ENCODE results near the gene CACTIN. TPM values are rescaled to one million over a fixed set of nuclear protein-coding genes. Genes with fewer than 3 reads are reported as not detected.

Gene CACTIN
- total and polyA plus RNA-seq, 2 of the 4 experiments (the other 2 are of a cell fraction) = 10.8 to 19.5 TPM

- Histone ChIP-seq H3K56ac (ENCODE audit: extremely low read depth, insufficient read depth, low read length) (no peak overlapping the region), H3K4ac (ENCODE audit: low read depth, low read length) (no peak overlapping the region), H3K4me3 (ENCODE audit: insufficient read depth, low read depth, low read length) (no peak overlapping the region), H2AK9ac (replicated peaks; ENCODE audit: low read depth, low read length, poor library complexity) (no peak overlapping the region), H3K9ac (ENCODE audit: low read depth, low read length) (no peak overlapping the region), H2BK5ac (ENCODE audit: low read depth, low read length, poor library complexity, severe bottlenecking) (no peak overlapping the region), H3K4me1 (ENCODE audit: control insufficient read depth, insufficient read depth, low read length) (peaks cover 11% of the 10 kb centered on the region), H3K36me3 (ENCODE audit: control insufficient read depth, insufficient read depth, low read length) (peaks cover 2% of the 10 kb centered on the region; the same call in 1 of the 2 replicates), H3K9me3 (ENCODE audit: control insufficient read depth, insufficient read depth, low read length) (no peaks in the 10 kb centered on the region), H3K4me2 (ENCODE audit: low read depth, low read length) (no peak overlapping the region), H4K91ac (ENCODE audit: insufficient read depth, low read depth, low read length) (no peak overlapping the region), H2BK120ac (ENCODE audit: low read depth, low read length) (no peak overlapping the region), H3K18ac (ENCODE audit: low read depth, low read length) (no peak overlapping the region), H2BK20ac (ENCODE audit: low read depth, low read length) (no peak overlapping the region), H4K5ac (ENCODE audit: low read depth, low read length) (no peak overlapping the region), H2BK15ac (ENCODE audit: low read depth, low read length) (no peak overlapping the region), H4K20me1 (ENCODE audit: insufficient read depth, low read length) (no peaks in the 10 kb centered on the region), H3K14ac (replicated peaks; ENCODE audit: low read depth, low read length) (no peak overlapping the region), H2AK5ac (ENCODE audit: low read depth, low read length) (no peak overlapping the region), H3K27ac (ENCODE audit: insufficient read depth, low read length) (no peak overlapping the region), H3K9me1 (ENCODE audit: insufficient read depth, low read length) (0 out of 2 replicates have a peak, but pooled peaks cover 6% of the 10 kb centered on the region), H3K23ac (ENCODE audit: low read depth, low read length) (no peak overlapping the region), H4K8ac (ENCODE audit: low read depth in 2 of 2, low read length in 2 of 2) (no peak overlapping the region), H3K27me3 (ENCODE audit: control insufficient read depth, insufficient read depth, low read length) (no peaks in the 10 kb centered on the region), H3K79me1 (ENCODE audit: low read depth in 1 of 2, low read length in 2 of 2) (peaks cover 7 to 17% of the 10 kb centered on the region in 2 experiments), H2AFZ (replicated peaks; ENCODE audit: low read length, poor library complexity) (no peak overlapping the region)
- ATAC-seq (ENCODE audit: low read depth) (no peak), DNase-seq (no peak)
- BruUV-seq (replicated peaks) = no TSS peak
- ChIA-PET CTCF (no interaction called here), POLR2A (ENCODE audit: unreplicated experiment) (no interaction called here)
- in situ Hi-C loops (cut with MboI; ENCODE audit: low sequenced_read_pairs) (loop anchor here (25.0 kb wide), 1 partner anchor 292 kb away; no protein-coding TSS in a partner anchor), intact Hi-C loops (cut with micrococcal nuclease) (no loop called here), dilution Hi-C loops (cut with HindIII; ENCODE audit: low sequenced_read_pairs, unreplicated experiment) (no loop called here)
- WGBS, 2 experiments (ENCODE audit: extremely low coverage in 2 of 2, insufficient read length in 1 of 2) = 91% methylated on average over 11 of the region's 27 CpGs; no CpG with 5 or more reads in 1 of the 2 experiments
- no peak for TF ChIP-seq RCOR1 (IDR thresholded peaks at IDR 0.05; ENCODE audit: insufficient replicate concordance, low read length)
- TF ChIP-seq, protein P1, sequence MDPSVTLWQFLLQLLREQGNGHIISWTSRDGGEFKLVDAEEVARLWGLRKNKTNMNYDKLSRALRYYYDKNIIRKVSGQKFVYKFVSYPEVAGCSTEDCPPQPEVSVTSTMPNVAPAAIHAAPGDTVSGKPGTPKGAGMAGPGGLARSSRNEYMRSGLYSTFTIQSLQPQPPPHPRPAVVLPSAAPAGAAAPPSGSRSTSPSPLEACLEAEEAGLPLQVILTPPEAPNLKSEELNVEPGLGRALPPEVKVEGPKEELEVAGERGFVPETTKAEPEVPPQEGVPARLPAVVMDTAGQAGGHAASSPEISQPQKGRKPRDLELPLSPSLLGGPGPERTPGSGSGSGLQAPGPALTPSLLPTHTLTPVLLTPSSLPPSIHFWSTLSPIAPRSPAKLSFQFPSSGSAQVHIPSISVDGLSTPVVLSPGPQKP (IDR thresholded peaks at IDR 0.05; ENCODE audit: borderline replicate concordance, low read depth, low read length) = no peak
- TF ChIP-seq MAZ (IDR thresholded peaks at IDR 0.05; ENCODE audit: borderline replicate concordance, low read depth, low read length) = no peak
- no peak for TF ChIP-seq MXI1 (IDR thresholded peaks at IDR 0.05; ENCODE audit: borderline replicate concordance, low read depth, low read length)
- no peak for TF ChIP-seq FOS (IDR thresholded peaks at IDR 0.05; ENCODE audit: low read depth, low read length)
- TF ChIP-seq CHD1 (IDR thresholded peaks at IDR 0.05; ENCODE audit: low read depth, low read length) = no peak
- no peak for TF ChIP-seq SMC3 (IDR thresholded peaks at IDR 0.05; ENCODE audit: low read depth, low read length)
- TF ChIP-seq NFE2L2 (IDR thresholded peaks at IDR 0.05; ENCODE audit: low read depth, low read length) = no peak
- TF ChIP-seq MAFK (IDR thresholded peaks at IDR 0.05; ENCODE audit: low read depth, low read length) = no peak
- TF ChIP-seq POLR2A (IDR thresholded peaks at IDR 0.05; ENCODE audit: low read depth, low read length) = no peak
- TF ChIP-seq, protein P2, sequence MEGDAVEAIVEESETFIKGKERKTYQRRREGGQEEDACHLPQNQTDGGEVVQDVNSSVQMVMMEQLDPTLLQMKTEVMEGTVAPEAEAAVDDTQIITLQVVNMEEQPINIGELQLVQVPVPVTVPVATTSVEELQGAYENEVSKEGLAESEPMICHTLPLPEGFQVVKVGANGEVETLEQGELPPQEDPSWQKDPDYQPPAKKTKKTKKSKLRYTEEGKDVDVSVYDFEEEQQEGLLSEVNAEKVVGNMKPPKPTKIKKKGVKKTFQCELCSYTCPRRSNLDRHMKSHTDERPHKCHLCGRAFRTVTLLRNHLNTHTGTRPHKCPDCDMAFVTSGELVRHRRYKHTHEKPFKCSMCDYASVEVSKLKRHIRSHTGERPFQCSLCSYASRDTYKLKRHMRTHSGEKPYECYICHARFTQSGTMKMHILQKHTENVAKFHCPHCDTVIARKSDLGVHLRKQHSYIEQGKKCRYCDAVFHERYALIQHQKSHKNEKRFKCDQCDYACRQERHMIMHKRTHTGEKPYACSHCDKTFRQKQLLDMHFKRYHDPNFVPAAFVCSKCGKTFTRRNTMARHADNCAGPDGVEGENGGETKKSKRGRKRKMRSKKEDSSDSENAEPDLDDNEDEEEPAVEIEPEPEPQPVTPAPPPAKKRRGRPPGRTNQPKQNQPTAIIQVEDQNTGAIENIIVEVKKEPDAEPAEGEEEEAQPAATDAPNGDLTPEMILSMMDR (conservative IDR thresholded peaks at IDR 0.05; ENCODE audit: low read depth, low read length) = no peak
- no peak for TF ChIP-seq RFX5 (IDR thresholded peaks at IDR 0.05; ENCODE audit: low read depth, low read length)
- TF ChIP-seq RAD21 (IDR thresholded peaks at IDR 0.05; ENCODE audit: low read length) = no peak
- no peak for TF ChIP-seq CEBPB (IDR thresholded peaks at IDR 0.05; ENCODE audit: low read depth, low read length)
- TF ChIP-seq, protein P3, sequence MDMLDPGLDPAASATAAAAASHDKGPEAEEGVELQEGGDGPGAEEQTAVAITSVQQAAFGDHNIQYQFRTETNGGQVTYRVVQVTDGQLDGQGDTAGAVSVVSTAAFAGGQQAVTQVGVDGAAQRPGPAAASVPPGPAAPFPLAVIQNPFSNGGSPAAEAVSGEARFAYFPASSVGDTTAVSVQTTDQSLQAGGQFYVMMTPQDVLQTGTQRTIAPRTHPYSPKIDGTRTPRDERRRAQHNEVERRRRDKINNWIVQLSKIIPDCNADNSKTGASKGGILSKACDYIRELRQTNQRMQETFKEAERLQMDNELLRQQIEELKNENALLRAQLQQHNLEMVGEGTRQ (IDR thresholded peaks at IDR 0.05; ENCODE audit: low read depth, low read length) = no peak
These were observed 22.2 kb downstream of the CACTIN start for GRCh38 chr19:3604227-3604986.

Data from IMR-90 (cell line).